Thyroid gland (tissue), 4 donors: ENCODE results near the gene IER5L. TPM values are rescaled to one million over a fixed set of nuclear protein-coding genes. Genes with fewer than 3 reads are reported as not detected.

Experiments
- DNase-seq, 2 donors: peaks; one replicate each; pipeline ENCODE4 v3.0.0-alpha.2; 2019
- H3K27ac ChIP-seq, 3 donors: fragments of 200-600 bp; sonication (generic); 1 replicate in 2 of 3; 2 replicates in 1 of 3; pipeline ENCODE4 v1.5.1; 2016 to 2019; ENCODE audit warnings: mild to moderate bottlenecking in 1 of 3, moderate library complexity in 1 of 3
- H3K27me3 ChIP-seq: fragments of 200-600 bp; sonication (generic); one replicate; pipeline ENCODE4 v1.5.1; 2019
- H3K36me3 ChIP-seq, 2 donors: fragments of 200-600 bp; sonication (generic); one replicate each; pipeline ENCODE4 v1.5.1; 2016 to 2019
- H3K4me1 ChIP-seq, 2 donors: fragments of 200-600 bp; sonication (generic); one replicate each; pipeline ENCODE4 v1.5.1; 2017 to 2019
- H3K4me3 ChIP-seq, 3 donors: fragments of 200-600 bp; sonication (generic); replicated peaks in 1 of 3; 1 replicate in 2 of 3; 2 replicates in 1 of 3; pipeline ENCODE4 v1.5.1; 2016; ENCODE audit warnings: mild to moderate bottlenecking in 1 of 3
- H3K9me3 ChIP-seq: fragments of 200-600 bp; sonication (generic); one replicate; pipeline ENCODE4 v1.5.1; 2017
- POLR2A ChIP-seq, 2 donors: fragments of 450-650 bp; IDR thresholded peaks; one replicate each; pipeline ENCODE4 v1.6.1; 2017; ENCODE audit warnings: antibody characterized with exemption in 2 of 2, mild to moderate bottlenecking in 2 of 2, moderate library complexity in 1 of 2
- WGBS, 2 donors: methylation state at CpG; one replicate each; pipeline ENCODE4 v1.1.5; 2017; 5-methylcytosine and 5-hydroxymethylcytosine counted together
- intact Hi-C: fragments of 100-400 bp; cut with DNase I; formaldehyde crosslinking; loops from one replicate; pipeline ENCODE4 v1.15.1; 2023
- total RNA-seq, 4 donors: library from RNA; depleted of rRNA; stranded (reverse); fragments of >200 nt; gene quantifications; one replicate each; pipeline ENCODE4 v1.2.3, GENCODE V29; 2016
- TF ChIP-seq, protein P1 (sequence below), 6 experiments: fragments of 200-600 bp in 3 of 6; fragments of 450-650 bp in 3 of 6; sonication (generic) in 3 of 6; IDR thresholded peaks; one replicate each; pipeline ENCODE4 v1.5.1; 2016 to 2019; ENCODE audit warnings: antibody characterized with exemption in 6 of 6, mild to moderate bottlenecking in 2 of 6, inconsistent platforms in 1 of 6, moderate library complexity in 1 of 6

The IER5L gene
- total RNA-seq, 4 donors from 2014 or later = 7.8 to 20.2 (median 12.6) TPM

DNA sequence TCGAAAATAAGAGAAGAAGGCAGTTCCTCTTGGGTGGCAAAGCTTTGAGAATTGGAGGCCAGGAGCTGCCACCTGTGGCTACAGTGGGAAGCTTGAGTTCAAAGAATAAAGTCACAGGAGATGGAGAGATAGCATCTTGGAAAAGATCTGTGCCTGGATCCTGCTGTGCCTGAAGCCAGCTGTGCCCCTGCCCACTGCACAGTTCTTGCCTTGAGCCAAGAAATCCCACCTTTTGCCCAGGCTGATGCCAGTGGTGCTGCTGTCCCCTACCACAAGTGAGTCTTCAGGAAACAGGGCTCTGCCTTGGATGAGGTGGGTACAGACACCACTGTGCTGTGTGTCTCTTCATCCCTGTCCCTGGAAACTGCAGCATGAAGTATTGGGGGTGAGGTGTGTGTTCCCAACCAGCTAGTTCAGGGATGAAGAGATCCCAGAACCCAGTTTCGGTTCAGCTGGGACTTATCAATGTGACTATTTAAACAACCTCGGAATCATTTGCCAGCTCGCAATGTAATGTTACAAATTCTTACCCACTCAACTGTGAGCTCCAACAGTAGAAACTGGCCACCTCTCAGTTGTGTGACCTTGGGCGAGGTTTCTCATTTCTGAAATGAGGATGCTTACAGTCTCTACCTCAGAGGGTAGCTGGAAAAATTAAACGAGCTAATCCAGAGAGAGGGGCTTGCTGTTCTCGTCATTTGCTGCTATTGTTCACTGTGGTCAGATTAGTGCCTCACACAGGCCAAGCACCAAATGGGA, 5.9 kb downstream of the IER5L start:
- peaks cover 56 to 63% of the 10 kb centered on the region in 2 donors for H3K4me1 ChIP-seq
- no peaks in the 10 kb centered on the region for H3K36me3 ChIP-seq
- H3K4me3 ChIP-seq = no peak overlapping the region
- H3K9me3 ChIP-seq = no peaks in the 10 kb centered on the region
- 38 to 44% methylated on average over 7 of the region's 7 CpGs for WGBS, 2 donors
- TF ChIP-seq POLR2A (IDR thresholded peaks at IDR 0.05) = peak in 1 of 2 donors; percentile 28
- TF ChIP-seq, protein P1, sequence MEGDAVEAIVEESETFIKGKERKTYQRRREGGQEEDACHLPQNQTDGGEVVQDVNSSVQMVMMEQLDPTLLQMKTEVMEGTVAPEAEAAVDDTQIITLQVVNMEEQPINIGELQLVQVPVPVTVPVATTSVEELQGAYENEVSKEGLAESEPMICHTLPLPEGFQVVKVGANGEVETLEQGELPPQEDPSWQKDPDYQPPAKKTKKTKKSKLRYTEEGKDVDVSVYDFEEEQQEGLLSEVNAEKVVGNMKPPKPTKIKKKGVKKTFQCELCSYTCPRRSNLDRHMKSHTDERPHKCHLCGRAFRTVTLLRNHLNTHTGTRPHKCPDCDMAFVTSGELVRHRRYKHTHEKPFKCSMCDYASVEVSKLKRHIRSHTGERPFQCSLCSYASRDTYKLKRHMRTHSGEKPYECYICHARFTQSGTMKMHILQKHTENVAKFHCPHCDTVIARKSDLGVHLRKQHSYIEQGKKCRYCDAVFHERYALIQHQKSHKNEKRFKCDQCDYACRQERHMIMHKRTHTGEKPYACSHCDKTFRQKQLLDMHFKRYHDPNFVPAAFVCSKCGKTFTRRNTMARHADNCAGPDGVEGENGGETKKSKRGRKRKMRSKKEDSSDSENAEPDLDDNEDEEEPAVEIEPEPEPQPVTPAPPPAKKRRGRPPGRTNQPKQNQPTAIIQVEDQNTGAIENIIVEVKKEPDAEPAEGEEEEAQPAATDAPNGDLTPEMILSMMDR (IDR thresholded peaks at IDR 0.05) = no peak
- H3K27ac ChIP-seq = peak overlapping the region; percentile 71 to 100 (median 98)
- no peaks in the 10 kb centered on the region for H3K27me3 ChIP-seq
- DNase-seq = peak; percentile 46 to 57
- intact Hi-C loops = loop anchor here (5.0 kb wide), 2 partner anchors 320 to 440 kb away; no protein-coding TSS in a partner anchor

DNA sequence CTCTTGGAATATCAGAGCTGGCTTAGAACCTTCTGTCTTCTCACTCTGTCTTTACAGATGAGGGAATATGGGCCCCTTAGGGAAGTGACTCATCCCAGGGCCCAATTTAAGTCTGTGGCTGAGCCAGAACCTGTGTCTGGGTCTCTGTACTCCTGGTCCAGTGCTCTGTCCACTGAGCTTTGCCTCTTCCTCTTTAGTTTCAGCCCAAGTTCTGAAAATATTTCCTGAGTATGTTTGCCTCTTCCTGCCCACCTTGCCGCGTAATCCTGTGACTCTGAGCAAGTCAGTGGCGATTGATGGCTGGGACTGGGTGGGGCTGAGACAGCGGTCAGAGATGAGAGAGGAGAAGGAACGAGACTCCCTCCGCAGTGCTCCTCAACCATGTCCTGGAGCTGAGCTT, 7.8 kb downstream of the IER5L start:
- intact Hi-C loops = loop anchor here (5.0 kb wide), 2 partner anchors 322 to 442 kb away; no protein-coding TSS in a partner anchor

GRCh38 chr9:129166623-129167557, 11.2 kb downstream of the IER5L start:
- peaks cover 41 to 46% of the 10 kb centered on the region in 2 donors for H3K4me1 ChIP-seq
- TF ChIP-seq, protein P1 (IDR thresholded peaks at IDR 0.05) = no peak
- TF ChIP-seq POLR2A (IDR thresholded peaks at IDR 0.05) = peak; percentile 8 to 61
- no peak overlapping the region for H3K4me3 ChIP-seq
- H3K27ac ChIP-seq = peak overlapping the region; percentile 82 to 93 (median 93)
- H3K27me3 ChIP-seq = no peaks in the 10 kb centered on the region
- DNase-seq = peak; percentile 93 to 94
- intact Hi-C loops = no loop called here
- no peaks in the 10 kb centered on the region for H3K36me3 ChIP-seq
- WGBS, 2 donors = 11 to 14% methylated on average over 16 to 18 of the region's 18 CpGs
- no peaks in the 10 kb centered on the region for H3K9me3 ChIP-seq

More for the DNA sequence above, 7.8 kb downstream of the IER5L start:
- Histone ChIP-seq H3K4me3 (no peak overlapping the region), H3K9me3 (no peaks in the 10 kb centered on the region), H3K4me1 (peaks cover 62 to 70% of the 10 kb centered on the region in 2 donors), H3K36me3 (no peaks in the 10 kb centered on the region), H3K27ac (peak overlapping the region in 2 of 3 donors; percentile 43 to 100), H3K27me3 (no peaks in the 10 kb centered on the region)
- 35 to 57% methylated on average over 6 of the region's 6 CpGs for WGBS, 2 donors
- TF ChIP-seq, protein P1 (IDR thresholded peaks at IDR 0.05) = no peak
- TF ChIP-seq POLR2A (IDR thresholded peaks at IDR 0.05) = no peak
- DNase-seq = no peak

DNA sequence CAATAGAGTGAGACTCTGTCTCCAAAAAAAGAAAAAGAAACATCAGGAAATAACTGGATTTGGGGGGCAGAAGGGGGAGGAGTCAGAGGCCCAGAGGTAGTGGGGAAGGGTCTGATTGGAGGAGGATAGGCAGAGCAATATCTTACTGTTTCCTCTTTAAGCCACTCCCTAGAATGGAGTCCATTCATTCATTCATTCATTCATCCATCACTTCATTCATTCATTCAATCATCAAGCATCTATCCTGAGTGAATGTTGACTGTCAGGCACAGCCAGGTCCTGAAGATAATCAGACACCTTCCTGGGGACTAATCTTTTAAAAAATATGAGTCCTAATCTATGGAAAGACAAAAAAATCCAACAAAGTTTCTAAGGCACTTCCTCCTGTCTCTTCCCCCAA, 12.9 kb downstream of the IER5L start:
- Histone ChIP-seq H3K36me3 (no peaks in the 10 kb centered on the region), H3K27me3 (no peaks in the 10 kb centered on the region), H3K4me1 (peaks cover 26 to 30% of the 10 kb centered on the region in 2 donors), H3K9me3 (no peaks in the 10 kb centered on the region), H3K27ac (no peak overlapping the region), H3K4me3 (no peak overlapping the region)
- intact Hi-C loops = no loop called here
- no peak for DNase-seq
- TF ChIP-seq, protein P1 (IDR thresholded peaks at IDR 0.05) = no peak
- no peak for TF ChIP-seq POLR2A (IDR thresholded peaks at IDR 0.05)
